GM12873 (cell line): ENCODE data around the gene LBH.

Experiments
- CTCF ChIP-seq: IDR thresholded peaks from 2 replicates; pipeline ENCODE4 v1.5.1; 2012; ENCODE audit warnings: low read depth, mild to moderate bottlenecking, moderate library complexity, low read length, control low read depth; ENCODE audit not compliant: insufficient read depth; ENCODE audit errors: missing control alignments

Gene LBH

GRCh38 chr2:30204281-30204680 is 27.1 kb upstream of the LBH start:
- TF ChIP-seq CTCF: no peak

GRCh38 chr2:30205456-30205855 is 25.9 kb upstream of the LBH start:
- TF ChIP-seq CTCF: no peak

- TF ChIP-seq CTCF: no peak
Measured at GRCh38 chr2:30206461-30207430, 24.6 kb upstream of the LBH start.

GRCh38 chr2:30208453-30208852 is 22.9 kb upstream of the LBH start:
- TF ChIP-seq CTCF: peak; percentile 89

- no peak for TF ChIP-seq CTCF
Measured at GRCh38 chr2:30209227-30209626, 22.1 kb upstream of the LBH start.

GRCh38 chr2:30213326-30213725 is 18.0 kb upstream of the LBH start:
- no peak for TF ChIP-seq CTCF

- TF ChIP-seq CTCF: no peak
Measured at GRCh38 chr2:30213907-30214463, 17.3 kb upstream of the LBH start.
